HG03558 (cell line): ENCODE measurements around the gene RAD51B.
"Not testable (repeated sequence)": the region's sequence is repeated elsewhere in the genome, so short reads cannot be mapped to it uniquely, and the experiment has no call there.

ENCODE experiments used
- ATAC-seq: cut with Tn5 transposase; IDR thresholded peaks from one replicate; pipeline ENCODE4 v1.9.1; 2021; ENCODE audit warnings: moderate number of reproducible peaks; ENCODE audit not compliant: unreplicated experiment; ENCODE audit errors: extremely low read depth

The RAD51B gene

DNA sequence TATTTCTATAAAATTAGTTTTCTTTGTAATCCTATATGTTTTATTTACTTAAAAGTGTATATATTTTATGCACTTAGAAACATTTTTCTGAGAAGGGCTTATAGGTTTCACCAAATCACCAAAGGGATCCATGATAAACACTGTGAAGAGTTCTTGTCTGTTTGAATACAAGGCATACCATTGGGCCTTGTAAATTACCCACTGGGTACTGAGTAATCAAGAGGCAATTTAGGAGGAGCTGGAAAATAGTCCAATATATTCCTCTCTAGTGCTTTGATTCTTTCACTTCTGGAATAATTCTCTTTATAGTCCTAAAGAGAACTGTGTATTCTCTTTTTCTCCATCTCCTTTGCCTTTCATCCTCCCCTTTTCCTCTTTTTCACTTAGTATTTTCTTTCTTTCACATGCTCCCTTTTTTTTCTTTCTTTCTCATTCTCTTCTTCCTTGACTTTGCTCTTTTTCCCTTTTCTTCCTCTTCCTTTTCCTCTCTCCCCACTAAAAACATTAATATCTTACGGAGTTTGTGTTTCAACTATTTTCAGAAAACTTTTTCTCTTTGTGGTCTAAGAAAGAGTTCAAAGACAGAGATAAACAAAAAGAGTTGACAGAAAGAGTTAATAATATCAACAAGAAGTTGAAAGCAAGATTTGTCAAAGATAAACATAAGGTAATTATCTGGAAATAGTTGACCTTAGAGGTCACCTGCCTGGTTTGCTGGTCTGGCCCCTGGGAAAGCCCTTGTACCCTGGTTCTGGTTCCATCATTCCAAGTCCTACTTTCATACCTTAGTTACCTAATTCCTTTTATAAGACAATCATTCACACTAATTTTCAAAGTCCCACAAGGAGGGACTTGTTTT lies 435.3 kb downstream of the RAD51B start:
- ATAC-seq: no peak

DNA sequence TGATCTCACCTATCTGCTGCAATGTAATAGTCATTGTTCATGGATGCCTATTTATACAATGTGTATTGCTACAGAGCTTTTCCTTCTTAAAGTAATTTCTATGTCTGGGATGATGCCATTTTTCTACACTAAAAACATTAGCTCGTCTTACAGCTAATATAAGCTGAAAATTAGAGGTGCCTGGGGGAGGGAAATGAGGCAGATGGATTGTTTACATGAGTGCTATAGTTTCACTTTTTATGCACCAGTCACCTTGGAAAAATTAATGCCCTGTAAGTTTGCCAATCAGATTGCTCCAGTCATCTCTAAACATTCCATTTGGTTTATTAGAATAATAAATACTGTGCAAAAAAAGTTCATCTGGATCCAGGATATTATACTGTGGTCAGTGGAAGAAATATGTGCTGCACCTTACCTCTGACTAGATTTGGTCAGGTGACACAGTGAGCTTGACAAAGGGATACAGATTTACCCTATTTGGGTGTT lies 436.2 kb downstream of the RAD51B start:
- no peak for ATAC-seq

DNA sequence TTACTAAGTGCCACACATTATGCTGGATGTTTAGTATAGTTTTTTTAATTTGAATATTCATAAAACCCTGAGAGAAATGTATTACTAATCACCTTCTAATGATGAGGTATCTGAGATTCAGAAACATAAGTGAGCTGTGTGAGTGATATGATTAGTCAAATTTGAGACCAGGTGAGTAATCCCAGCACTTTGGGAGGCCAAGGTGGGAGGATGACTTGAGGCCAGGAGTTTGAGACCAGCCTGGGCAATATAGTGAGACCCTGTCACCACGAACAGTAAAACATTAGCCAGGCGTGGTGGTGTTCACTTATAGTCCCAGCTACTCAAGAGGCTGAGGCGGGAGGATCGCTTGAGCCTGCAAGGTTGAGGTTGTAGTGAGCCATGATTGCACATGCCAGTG lies 438.4 kb downstream of the RAD51B start:
- ATAC-seq: no peak

DNA sequence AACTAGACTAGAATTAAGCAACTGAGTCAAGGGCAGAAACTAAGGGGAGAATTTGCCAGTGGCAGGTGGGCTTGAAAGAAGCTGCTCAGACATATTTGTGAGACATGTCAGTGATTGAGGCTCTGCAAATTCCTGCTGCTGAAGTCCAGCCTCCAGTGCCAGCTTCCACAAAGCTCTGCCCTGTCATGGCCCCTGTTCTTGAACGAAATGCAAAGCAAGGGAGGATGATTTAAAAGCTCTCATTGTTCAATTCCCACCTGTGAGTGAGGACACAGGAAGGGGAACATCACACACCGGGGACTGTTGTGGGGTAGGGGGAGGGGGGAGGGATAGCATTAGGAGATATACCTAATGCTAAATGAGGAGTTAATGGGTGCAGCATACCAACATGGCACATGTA lies 439.4 kb downstream of the RAD51B start:
- ATAC-seq: not testable (repeated sequence)

- no peak for ATAC-seq
These were observed 440.5 kb downstream of the RAD51B start for GRCh38 chr14:68260121-68260520.

DNA sequence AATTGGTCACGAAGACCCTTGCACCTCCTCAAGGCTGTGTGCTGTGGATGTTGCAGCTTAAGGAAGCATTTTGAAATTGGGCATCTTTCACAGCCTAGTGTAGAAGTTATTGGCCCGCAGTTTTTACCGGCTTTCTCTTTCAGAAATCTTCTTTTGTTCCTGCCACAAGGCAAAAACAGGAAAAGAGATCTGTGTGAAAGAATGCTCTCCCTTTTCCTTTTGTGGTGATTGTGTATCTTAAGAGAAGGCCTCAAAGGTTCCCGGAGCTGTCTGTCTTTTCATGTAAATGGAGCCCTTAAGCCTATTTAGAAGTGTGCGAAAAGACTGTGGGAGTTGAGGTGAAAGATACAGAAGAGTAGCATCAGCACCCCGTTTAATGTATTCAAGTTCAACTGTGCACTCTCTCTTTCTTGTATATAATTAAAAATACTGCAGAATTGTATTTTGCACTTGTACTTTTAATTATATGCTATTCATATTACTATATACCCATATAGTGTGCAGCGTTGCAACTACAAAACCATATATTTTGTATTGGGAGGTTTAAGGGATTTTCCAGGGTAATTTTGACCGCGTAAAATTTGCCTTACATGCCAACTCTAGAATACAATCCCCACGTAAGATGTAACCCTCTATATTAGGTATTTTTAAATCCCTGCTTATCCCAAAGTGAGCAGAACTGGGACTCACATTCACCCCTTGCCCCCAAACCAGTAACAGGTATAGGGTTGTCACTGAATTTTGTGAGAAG lies 441.7 kb downstream of the RAD51B start:
- ATAC-seq: no peak

DNA sequence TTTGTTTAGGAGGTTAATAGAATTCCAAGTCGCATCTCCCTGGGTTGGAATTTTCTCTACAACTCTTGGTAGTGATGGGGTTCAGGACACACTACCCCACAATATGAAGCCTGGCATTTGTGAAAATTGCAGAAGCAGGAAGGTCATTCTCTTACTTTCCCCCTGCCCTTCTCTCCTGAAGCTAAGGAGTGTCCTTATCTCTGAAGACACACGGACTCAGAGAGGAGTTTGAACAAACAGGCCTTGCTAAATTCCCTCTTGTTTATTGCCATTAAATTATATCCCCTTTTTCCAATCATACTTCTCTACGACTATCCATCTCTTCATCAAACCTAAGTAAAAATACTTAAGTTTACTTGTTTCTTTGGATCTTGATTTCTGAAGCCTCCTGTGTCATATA lies 443.0 kb downstream of the RAD51B start:
- no peak for ATAC-seq

GRCh38 chr14:68263563-68264259 lies 444.1 kb downstream of the RAD51B start:
- no peak for ATAC-seq

- no peak for ATAC-seq
These were observed 444.6 kb downstream of the RAD51B start for GRCh38 chr14:68264260-68264569.

GRCh38 chr14:68266998-68267397 lies 447.4 kb downstream of the RAD51B start:
- ATAC-seq: no peak

GRCh38 chr14:68268197-68268596 lies 448.6 kb downstream of the RAD51B start:
- no peak for ATAC-seq

DNA sequence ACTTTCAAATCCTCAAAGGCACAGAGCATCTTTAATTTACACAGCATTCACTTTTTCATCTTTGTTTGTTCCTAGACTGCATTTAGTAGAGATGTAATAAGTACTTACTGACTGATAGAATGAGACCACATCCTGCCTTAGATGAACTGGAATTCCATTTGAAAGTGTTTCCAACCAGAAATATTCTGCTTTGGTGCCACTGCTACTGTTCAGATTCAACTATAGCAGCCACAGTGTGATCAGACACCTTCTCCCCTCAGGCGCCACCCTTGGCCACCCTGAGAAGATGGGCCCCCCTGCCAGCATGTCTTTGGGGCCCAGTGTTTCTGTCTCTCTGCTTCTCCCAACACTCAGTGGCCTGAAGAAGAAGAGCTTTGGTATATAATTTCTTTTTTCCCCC lies 449.1 kb downstream of the RAD51B start:
- no peak for ATAC-seq

- no peak for ATAC-seq
These were observed 449.8 kb downstream of the RAD51B start for GRCh38 chr14:68269136-68269927.

DNA sequence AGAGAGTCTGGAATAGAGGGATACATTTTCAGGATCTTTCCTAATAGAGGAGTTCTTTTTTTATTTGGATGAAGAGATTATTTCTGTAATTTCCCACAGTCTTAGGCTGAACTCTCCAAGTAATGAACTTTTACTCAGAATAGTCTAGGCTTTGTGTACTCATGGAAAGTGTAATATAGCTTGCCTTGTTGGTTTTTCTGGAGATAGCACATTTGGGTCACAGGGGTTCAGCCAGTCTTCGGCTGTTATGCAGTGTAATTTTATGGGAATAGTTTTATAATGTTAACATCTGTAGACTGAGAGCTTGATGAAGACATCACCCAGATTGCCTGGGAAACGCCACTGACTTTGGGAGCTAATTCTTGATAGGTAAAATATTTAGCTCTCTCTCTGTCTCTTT lies 450.8 kb downstream of the RAD51B start:
- no peak for ATAC-seq

- ATAC-seq: no peak
These were observed 452.4 kb downstream of the RAD51B start for GRCh38 chr14:68271913-68272391.

DNA sequence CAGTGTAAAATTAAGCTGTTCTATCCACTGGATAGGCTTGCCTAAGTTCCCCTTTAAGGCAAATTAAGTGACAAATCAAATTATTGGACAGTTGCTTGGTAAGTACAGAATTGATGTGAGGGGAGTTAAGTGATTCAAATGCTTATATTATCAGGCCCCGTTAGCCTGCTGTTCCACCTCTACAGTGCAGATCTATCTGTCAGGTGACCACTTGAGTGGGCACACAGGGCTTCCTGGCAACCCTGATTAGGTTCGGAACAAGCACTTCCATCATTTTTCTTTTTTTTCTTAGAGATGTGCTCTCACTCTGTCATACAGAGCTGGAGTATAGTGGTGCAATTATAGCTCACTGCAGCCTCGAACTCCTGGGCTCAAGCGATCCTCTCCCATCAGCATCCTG lies 453.8 kb downstream of the RAD51B start:
- no peak for ATAC-seq

- no peak for ATAC-seq
These were observed 455.1 kb downstream of the RAD51B start for GRCh38 chr14:68274725-68275124.

DNA sequence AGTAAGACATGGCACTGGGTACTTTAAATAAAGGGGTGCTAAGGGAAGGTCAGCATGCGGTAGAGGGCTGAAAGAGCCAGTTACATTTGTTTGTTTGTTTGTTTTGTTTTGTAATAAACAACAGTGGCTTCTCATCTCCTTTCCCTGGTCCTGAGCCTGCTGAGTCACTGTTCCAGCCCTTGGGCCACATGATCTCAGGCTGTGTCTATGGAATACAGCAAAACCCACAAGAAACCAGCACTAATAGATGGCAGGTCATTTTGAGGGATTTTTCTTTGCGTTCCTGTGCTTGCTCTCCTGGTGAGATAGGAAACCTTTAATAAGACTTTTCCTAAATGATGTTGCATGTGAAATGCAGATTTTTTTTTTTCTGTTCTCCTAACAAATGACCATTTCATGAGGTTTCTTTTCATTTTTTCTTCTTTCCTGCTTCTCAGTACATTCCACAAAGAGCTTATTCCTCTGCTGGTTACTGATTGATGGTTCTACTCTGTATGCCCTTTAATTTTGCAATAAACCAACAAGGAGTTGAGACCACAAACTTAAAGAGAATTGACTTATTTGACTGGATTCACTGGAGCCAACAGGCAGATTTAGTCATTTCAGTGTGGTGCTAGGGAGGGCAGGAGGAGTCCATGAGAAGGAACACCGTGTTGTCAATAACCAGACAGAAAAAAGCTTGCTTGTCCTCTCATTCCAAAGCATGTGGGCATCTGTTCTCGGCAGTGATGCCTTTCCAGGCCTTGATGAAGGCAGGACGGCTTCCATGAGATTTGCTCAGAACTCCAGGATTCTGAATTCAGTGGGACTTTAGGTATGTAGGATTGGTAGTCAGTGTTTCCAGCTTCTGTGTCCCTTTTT lies 459.2 kb downstream of the RAD51B start:
- ATAC-seq: no peak

- ATAC-seq: no peak
These were observed 459.8 kb downstream of the RAD51B start for GRCh38 chr14:68279437-68279720.
